HepG2 (cell line): ENCODE results near the gene MRNIP. TPM values are rescaled to one million over a fixed set of nuclear protein-coding genes. Genes with fewer than 3 reads are reported as not detected.

Experiments
- ATAC-seq: fragments of 200-7000 bp; cut with Tn5 transposase; 3 replicates; pipeline ENCODE4 v1.9.1; 2020; ENCODE audit warnings: mild to moderate bottlenecking, moderate library complexity
- BruUV-seq: library from RNA; stranded (reverse); fragments of 400-500 nt; replicated peaks from 2 replicates; lab custom pipeline; 2021; lab: Mats Ljungman, UMichigan
- CTCF ChIA-PET: fragments of 300-600 bp; formaldehyde crosslinking; extraction: SDS; loops from one replicate; lab custom pipeline; 2021; ENCODE audit warnings: low total read pairs, inconsistent platforms, low intra/inter-chr PET ratio; lab: Yijun Ruan, JAX
- POLR2A ChIA-PET: fragments of 350-600 bp; sonication (Branson Sonifier 250); formaldehyde crosslinking; loops from one replicate; lab custom pipeline; 2020; ENCODE audit warnings: antibody characterized with exemption, inconsistent platforms; lab: Yijun Ruan, JAX
- DNase-seq: peaks from one replicate; pipeline ENCODE4 v3.0.0-alpha.2; 2015; ENCODE audit warnings: low spot score
- FAIRE-seq: peaks from 3 replicates; lab custom pipeline; 2011; peaks lifted over from hg19 to GRCh38; lab: Jason Lieb, UNC
- H2AFZ ChIP-seq: one replicate; pipeline ENCODE4 v1.6.1; 2011; ENCODE audit warnings: low read length, inconsistent platforms
- H3K27ac ChIP-seq: fragments of 300-600 bp; 3 replicates; pipeline ENCODE4 v1.8.0; 2011; ENCODE audit warnings: mixed run types, mild to moderate bottlenecking, mixed read lengths, low read length, inconsistent platforms; ENCODE audit not compliant: insufficient read depth; ENCODE audit errors: extremely low read length
- H3K27me3 ChIP-seq, 2 experiments: fragments of 200-600 bp in 1 of 2; 2 replicates in 1 of 2; 3 replicates in 1 of 2; pipeline versions ENCODE4 v1.6.0 to v1.8.0; 2011; ENCODE audit warnings: low read length in 2 of 2, mild to moderate bottlenecking in 2 of 2, moderate library complexity in 2 of 2, inconsistent platforms in 1 of 2; ENCODE audit not compliant: insufficient read depth in 2 of 2, control insufficient read depth in 1 of 2
- H3K36me3 ChIP-seq, 2 experiments: fragments of 200-600 bp in 1 of 2; replicated peaks in 1 of 2; 2 replicates in 1 of 2; 3 replicates in 1 of 2; pipeline versions ENCODE4 v1.5.1 to v1.8.0; 2011; ENCODE audit warnings: low read length in 2 of 2, inconsistent platforms in 1 of 2; ENCODE audit not compliant: insufficient read depth in 2 of 2, control insufficient read depth in 1 of 2
- H3K4me1 ChIP-seq: 2 replicates; pipeline ENCODE4 v1.5.1; 2012; ENCODE audit warnings: low read length, inconsistent platforms; ENCODE audit not compliant: insufficient read depth
- H3K4me2 ChIP-seq: 2 replicates; pipeline ENCODE4 v1.6.0; 2011; ENCODE audit warnings: low read depth, low read length, inconsistent platforms
- H3K4me3 ChIP-seq, 3 experiments: fragments of 200-600 bp in 1 of 3; sonication (generic), shearing (Covaris generic) in 1 of 3; replicated peaks in 1 of 3; 2 replicates each; pipeline ENCODE4 v1.5.1; 2011 to 2016; ENCODE audit warnings: low read length in 3 of 3, inconsistent platforms in 2 of 3, low read depth in 2 of 3, mild to moderate bottlenecking in 2 of 3, control low read depth in 1 of 3, mixed read lengths in 1 of 3; ENCODE audit not compliant: insufficient read depth in 1 of 3
- H3K79me2 ChIP-seq: one replicate; pipeline ENCODE4 v1.6.1; 2011; ENCODE audit warnings: low read length, inconsistent platforms; ENCODE audit not compliant: insufficient read depth
- H3K9ac ChIP-seq: 2 replicates; pipeline ENCODE4 v1.6.0; 2011; ENCODE audit warnings: mild to moderate bottlenecking, low read depth, low read length, inconsistent platforms; ENCODE audit not compliant: insufficient read depth
- H3K9me3 ChIP-seq: 2 replicates; pipeline ENCODE4 v1.5.1; 2012; ENCODE audit warnings: mild to moderate bottlenecking, low read length
- H4K20me1 ChIP-seq: 2 replicates; pipeline ENCODE4 v1.6.0; 2011; ENCODE audit warnings: inconsistent platforms, mild to moderate bottlenecking, low read length, moderate library complexity; ENCODE audit not compliant: insufficient read depth
- AGO2 ChIP-seq: fragments of 200-400 bp; formaldehyde crosslinking; optimal IDR thresholded peaks from 2 replicates; pipeline ENCODE3; 2017; ENCODE audit warnings: mild to moderate bottlenecking, low read depth, low read length, moderate library complexity
- POLR2A ChIP-seq, 2 experiments: IDR thresholded peaks; 2 replicates each; pipeline ENCODE4 v1.6.1; 2011; ENCODE audit warnings: low read depth in 2 of 2, low read length in 2 of 2, mild to moderate bottlenecking in 1 of 2, moderate library complexity in 1 of 2; ENCODE audit not compliant: insufficient read depth in 1 of 2
- POLR2AphosphoS5 ChIP-seq: IDR thresholded peaks from 2 replicates; pipeline ENCODE4 v1.6.1; 2012; ENCODE audit warnings: low read depth, low read length
- SCMH1 ChIP-seq: sonication (generic); formaldehyde crosslinking; IDR thresholded peaks from 2 replicates; pipeline ENCODE4 v1.9.0; 2021; ENCODE audit warnings: missing genetic modification reagents, mild to moderate bottlenecking, borderline replicate concordance
- TCF7 ChIP-seq: sonication (generic); IDR thresholded peaks from 2 replicates; pipeline ENCODE4 v1.6.1; 2016; ENCODE audit warnings: antibody characterized with exemption, low read depth
- ZNF101 ChIP-seq: sonication (generic); formaldehyde crosslinking; IDR thresholded peaks from 2 replicates; pipeline ENCODE4 v1.4.0; 2020; ENCODE audit warnings: mild to moderate bottlenecking, low read depth, missing genetic modification reagents, borderline replicate concordance
- ZNF768 ChIP-seq: sonication (generic); formaldehyde crosslinking; IDR thresholded peaks from 2 replicates; pipeline ENCODE4 v1.4.0; 2020; ENCODE audit warnings: missing genetic modification reagents
- ZNF790 ChIP-seq: sonication (generic); formaldehyde crosslinking; IDR thresholded peaks from 2 replicates; pipeline ENCODE4 v1.8.0; 2022; ENCODE audit warnings: missing genetic modification reagents, mild to moderate bottlenecking, borderline replicate concordance
- WGBS: methylation state at CpG from one replicate; pipeline ENCODE4 v1.1.6; 2017; ENCODE audit warnings: low lambda C conversion rate; 5-methylcytosine and 5-hydroxymethylcytosine counted together
- in situ Hi-C: cut with HindIII; loops from 2 replicates; pipeline ENCODE4 v1.10.0; 2017; ENCODE audit warnings: low pct_unique_long_range_greater_than_20kb; ENCODE audit not compliant: extremely low pct_ligation_motif_present
- intact Hi-C: fragments of 100-400 bp; cut with micrococcal nuclease; formaldehyde crosslinking; loops from one replicate; pipeline ENCODE4 v1.10.0; 2022; ENCODE audit not compliant: unreplicated experiment
- polyA plus RNA-seq, 8 experiments: library from polyadenylated mRNA; depleted of rRNA in 3 of 8; stranded (reverse) in 7 of 8; unstranded in 1 of 8; fragments of >200 nt; fragmentation: Illumina TruSeq in 4 of 8; extraction: Trizol in 4 of 8; gene quantifications; 2 replicates each; pipeline versions ENCODE4 v1.2.1 to v1.2.3, GENCODE V29; 2011 to 2016; ENCODE audit warnings: low read depth in 4 of 8, missing spikeins in 1 of 8, mixed read lengths in 1 of 8; ENCODE audit not compliant: insufficient read depth in 1 of 8
- total RNA-seq, 5 experiments: library from RNA; depleted of rRNA; stranded (reverse); fragments of >200 nt; fragmentation: Illumina TruSeq; extraction: Trizol; gene quantifications; 2 replicates each; pipeline ENCODE4 v1.2.3, GENCODE V29; 2016; ENCODE audit warnings: low read depth in 1 of 5
- TF ChIP-seq, protein P1 (sequence below): sonication (generic); formaldehyde crosslinking; IDR thresholded peaks from 2 replicates; pipeline ENCODE4 v1.4.0; 2020; ENCODE audit warnings: missing genetic modification reagents
- TF ChIP-seq, protein P2 (sequence below): sonication (generic); formaldehyde crosslinking; IDR thresholded peaks from 2 replicates; pipeline ENCODE4 v1.5.1; 2020; ENCODE audit warnings: mild to moderate bottlenecking, missing genetic modification reagents, moderate library complexity
- TF ChIP-seq, protein P3 (sequence below): sonication (generic); formaldehyde crosslinking; IDR thresholded peaks from 2 replicates; pipeline ENCODE4 v1.8.0; 2022; ENCODE audit warnings: mild to moderate bottlenecking, missing genetic modification reagents
- TF ChIP-seq, protein P4 (sequence below): sonication (generic); formaldehyde crosslinking; IDR thresholded peaks from 2 replicates; pipeline ENCODE4 v1.4.0; 2020; ENCODE audit warnings: missing genetic modification reagents

The MRNIP gene
- total and polyA plus RNA-seq, 2 of the 13 experiments (the other 11 are each of a cell fraction or from before 2014, with no cell fraction given), result 15.5 to 34.1 TPM

DNA sequence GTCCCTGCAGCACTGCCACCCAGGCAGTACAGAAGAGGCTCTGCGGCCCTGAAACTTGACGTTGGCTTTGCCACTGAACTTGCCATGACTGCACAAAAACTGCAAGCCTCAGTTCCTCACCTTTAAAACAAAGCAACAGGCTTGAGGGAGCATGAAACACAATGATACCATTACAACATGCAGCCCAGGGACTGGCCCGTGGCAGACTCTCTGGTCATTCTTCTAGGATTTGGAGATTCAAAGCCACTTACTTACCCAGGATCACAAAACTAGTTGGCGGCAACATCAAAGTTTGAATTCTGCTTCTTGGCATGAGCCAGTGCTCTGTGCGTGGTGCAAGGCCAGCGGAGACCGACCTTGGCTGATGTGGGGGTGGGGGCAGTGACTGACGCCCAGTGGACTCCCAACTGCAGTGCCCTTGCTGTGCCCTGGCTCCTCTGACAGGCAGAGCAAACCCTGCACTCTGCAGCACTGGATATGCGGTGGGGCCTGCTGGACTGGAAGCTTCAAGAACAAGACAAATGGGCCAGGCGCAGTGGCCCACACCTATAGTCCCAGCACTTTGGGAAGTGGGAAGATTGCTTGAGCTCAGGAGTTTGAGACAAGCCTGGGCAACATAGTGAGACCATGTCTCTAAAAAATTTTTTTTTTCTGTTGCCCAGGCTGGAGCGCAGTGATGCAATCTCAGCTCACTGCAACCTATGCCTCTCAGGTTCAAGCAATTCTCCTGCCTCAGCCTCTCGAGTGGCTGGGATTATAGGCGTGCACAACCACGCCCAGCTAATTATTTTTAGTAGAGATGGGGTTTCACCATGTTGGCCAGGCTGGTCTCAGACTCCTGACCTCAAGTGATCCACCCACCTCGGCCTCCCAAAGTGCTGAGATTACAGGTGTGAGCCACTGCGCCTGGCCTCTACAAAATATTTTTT lies 19.0 kb downstream of the MRNIP start:
- in situ Hi-C loops (no loop called here), intact Hi-C loops (no loop called here)
- Histone ChIP-seq H3K9ac (no peak overlapping the region), H3K4me2 (no peak overlapping the region), H3K36me3 (peaks cover 14 to 35% of the 10 kb centered on the region in 2 experiments; a peak in 3 of 5 replicates), H3K4me3 (no peak overlapping the region), H3K27ac (peak overlapping the region; percentile 15), H3K9me3 (no peaks in the 10 kb centered on the region), H3K79me2 (no peaks in the 10 kb centered on the region), H2AFZ (no peak overlapping the region), H3K27me3 (no peaks in the 10 kb centered on the region), H3K4me1 (peaks cover 7% of the 10 kb centered on the region; the same call in 1 of the 2 replicates), H4K20me1 (peaks cover 9% of the 10 kb centered on the region; the same call in 1 of the 2 replicates)
- ChIA-PET POLR2A (interaction anchor here (0.7 to 4.3 kb wide), 3 partner anchors 12 to 20 kb away, joined by 3 to 19 read pairs (median 4); partner anchors contain the start of gene SQSTM1), CTCF (no interaction called here)
- FAIRE-seq, result no peak
- ATAC-seq, result peak; percentile 36
- WGBS, result 86% methylated on average over 10 of the region's 16 CpGs
- BruUV-seq, result no TSS peak
- DNase-seq, result no peak
- peak in 1 of 2 experiments; percentile 47; a peak in 1 of 4 replicates for TF ChIP-seq POLR2A (IDR thresholded peaks at IDR 0.05; ENCODE audit: insufficient read depth in 1 of 2, low read depth in 2 of 2, low read length in 2 of 2)
- peak; percentile 29; the same call in 1 of the 2 replicates for TF ChIP-seq ZNF768
- peak; percentile 89 for TF ChIP-seq AGO2
- no peak for TF ChIP-seq SCMH1
- peak; percentile 33; the same call in 1 of the 2 replicates for TF ChIP-seq TCF7
- peak; percentile 37; the same call in 1 of the 2 replicates for TF ChIP-seq POLR2AphosphoS5
- TF ChIP-seq, protein P1, sequence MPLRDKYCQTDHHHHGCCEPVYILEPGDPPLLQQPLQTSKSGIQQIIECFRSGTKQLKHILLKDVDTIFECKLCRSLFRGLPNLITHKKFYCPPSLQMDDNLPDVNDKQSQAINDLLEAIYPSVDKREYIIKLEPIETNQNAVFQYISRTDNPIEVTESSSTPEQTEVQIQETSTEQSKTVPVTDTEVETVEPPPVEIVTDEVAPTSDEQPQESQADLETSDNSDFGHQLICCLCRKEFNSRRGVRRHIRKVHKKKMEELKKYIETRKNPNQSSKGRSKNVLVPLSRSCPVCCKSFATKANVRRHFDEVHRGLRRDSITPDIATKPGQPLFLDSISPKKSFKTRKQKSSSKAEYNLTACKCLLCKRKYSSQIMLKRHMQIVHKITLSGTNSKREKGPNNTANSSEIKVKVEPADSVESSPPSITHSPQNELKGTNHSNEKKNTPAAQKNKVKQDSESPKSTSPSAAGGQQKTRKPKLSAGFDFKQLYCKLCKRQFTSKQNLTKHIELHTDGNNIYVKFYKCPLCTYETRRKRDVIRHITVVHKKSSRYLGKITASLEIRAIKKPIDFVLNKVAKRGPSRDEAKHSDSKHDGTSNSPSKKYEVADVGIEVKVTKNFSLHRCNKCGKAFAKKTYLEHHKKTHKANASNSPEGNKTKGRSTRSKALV (CRISPR knock-in tag), result 0 out of 2 replicates have a peak, but pooled peaks have one; percentile 26
- TF ChIP-seq, protein P2, sequence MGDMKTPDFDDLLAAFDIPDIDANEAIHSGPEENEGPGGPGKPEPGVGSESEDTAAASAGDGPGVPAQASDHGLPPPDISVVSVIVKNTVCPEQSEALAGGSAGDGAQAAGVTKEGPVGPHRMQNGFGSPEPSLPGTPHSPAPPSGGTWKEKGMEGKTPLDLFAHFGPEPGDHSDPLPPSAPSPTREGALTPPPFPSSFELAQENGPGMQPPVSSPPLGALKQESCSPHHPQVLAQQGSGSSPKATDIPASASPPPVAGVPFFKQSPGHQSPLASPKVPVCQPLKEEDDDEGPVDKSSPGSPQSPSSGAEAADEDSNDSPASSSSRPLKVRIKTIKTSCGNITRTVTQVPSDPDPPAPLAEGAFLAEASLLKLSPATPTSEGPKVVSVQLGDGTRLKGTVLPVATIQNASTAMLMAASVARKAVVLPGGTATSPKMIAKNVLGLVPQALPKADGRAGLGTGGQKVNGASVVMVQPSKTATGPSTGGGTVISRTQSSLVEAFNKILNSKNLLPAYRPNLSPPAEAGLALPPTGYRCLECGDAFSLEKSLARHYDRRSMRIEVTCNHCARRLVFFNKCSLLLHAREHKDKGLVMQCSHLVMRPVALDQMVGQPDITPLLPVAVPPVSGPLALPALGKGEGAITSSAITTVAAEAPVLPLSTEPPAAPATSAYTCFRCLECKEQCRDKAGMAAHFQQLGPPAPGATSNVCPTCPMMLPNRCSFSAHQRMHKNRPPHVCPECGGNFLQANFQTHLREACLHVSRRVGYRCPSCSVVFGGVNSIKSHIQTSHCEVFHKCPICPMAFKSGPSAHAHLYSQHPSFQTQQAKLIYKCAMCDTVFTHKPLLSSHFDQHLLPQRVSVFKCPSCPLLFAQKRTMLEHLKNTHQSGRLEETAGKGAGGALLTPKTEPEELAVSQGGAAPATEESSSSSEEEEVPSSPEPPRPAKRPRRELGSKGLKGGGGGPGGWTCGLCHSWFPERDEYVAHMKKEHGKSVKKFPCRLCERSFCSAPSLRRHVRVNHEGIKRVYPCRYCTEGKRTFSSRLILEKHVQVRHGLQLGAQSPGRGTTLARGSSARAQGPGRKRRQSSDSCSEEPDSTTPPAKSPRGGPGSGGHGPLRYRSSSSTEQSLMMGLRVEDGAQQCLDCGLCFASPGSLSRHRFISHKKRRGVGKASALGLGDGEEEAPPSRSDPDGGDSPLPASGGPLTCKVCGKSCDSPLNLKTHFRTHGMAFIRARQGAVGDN (CRISPR knock-in tag), result peak; percentile 60
- TF ChIP-seq, protein P3, sequence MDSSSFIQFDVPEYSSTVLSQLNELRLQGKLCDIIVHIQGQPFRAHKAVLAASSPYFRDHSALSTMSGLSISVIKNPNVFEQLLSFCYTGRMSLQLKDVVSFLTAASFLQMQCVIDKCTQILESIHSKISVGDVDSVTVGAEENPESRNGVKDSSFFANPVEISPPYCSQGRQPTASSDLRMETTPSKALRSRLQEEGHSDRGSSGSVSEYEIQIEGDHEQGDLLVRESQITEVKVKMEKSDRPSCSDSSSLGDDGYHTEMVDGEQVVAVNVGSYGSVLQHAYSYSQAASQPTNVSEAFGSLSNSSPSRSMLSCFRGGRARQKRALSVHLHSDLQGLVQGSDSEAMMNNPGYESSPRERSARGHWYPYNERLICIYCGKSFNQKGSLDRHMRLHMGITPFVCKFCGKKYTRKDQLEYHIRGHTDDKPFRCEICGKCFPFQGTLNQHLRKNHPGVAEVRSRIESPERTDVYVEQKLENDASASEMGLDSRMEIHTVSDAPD (CRISPR knock-in tag), result 0 out of 2 replicates have a peak, but pooled peaks have one; percentile 50
- TF ChIP-seq, protein P4, sequence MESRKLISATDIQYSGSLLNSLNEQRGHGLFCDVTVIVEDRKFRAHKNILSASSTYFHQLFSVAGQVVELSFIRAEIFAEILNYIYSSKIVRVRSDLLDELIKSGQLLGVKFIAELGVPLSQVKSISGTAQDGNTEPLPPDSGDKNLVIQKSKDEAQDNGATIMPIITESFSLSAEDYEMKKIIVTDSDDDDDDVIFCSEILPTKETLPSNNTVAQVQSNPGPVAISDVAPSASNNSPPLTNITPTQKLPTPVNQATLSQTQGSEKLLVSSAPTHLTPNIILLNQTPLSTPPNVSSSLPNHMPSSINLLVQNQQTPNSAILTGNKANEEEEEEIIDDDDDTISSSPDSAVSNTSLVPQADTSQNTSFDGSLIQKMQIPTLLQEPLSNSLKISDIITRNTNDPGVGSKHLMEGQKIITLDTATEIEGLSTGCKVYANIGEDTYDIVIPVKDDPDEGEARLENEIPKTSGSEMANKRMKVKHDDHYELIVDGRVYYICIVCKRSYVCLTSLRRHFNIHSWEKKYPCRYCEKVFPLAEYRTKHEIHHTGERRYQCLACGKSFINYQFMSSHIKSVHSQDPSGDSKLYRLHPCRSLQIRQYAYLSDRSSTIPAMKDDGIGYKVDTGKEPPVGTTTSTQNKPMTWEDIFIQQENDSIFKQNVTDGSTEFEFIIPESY (CRISPR knock-in tag), result peak; percentile 94
- no peak for TF ChIP-seq ZNF101 (CRISPR knock-in tag)
- TF ChIP-seq ZNF790 (CRISPR knock-in tag), result no peak
